H1 (cell line): Measurements from ENCODE around the gene BTBD8. TPM values are rescaled to one million over a fixed set of nuclear protein-coding genes. Genes with fewer than 3 reads are reported as not detected.

Experiments
- CTCF ChIA-PET: fragments of 300-600 bp; sonication (Branson Sonifier 250); formaldehyde crosslinking; loops from one replicate; lab custom pipeline; 2021; ENCODE audit not compliant: partially characterized antibody; lab: Charles Lee
- POLR2A ChIA-PET: fragments of 300-600 bp; sonication (Branson Sonifier 250); formaldehyde crosslinking; loops from one replicate; lab custom pipeline; 2021; ENCODE audit warnings: inconsistent platforms; ENCODE audit not compliant: partially characterized antibody; lab: Charles Lee
- DNase-seq, 2 experiments: peaks; one replicate each; pipeline versions ENCODE4 v3.0.0 to v3.0.0-alpha.2; 2010 to 2022; ENCODE audit warnings: low spot score in 2 of 2, low read depth in 1 of 2, mixed read lengths in 1 of 2
- FAIRE-seq: peaks from 2 replicates; lab custom pipeline; 2011; peaks lifted over from hg19 to GRCh38; lab: Jason Lieb, UNC
- H2AFZ ChIP-seq: 2 replicates; pipeline ENCODE4 v1.8.1; 2012; ENCODE audit warnings: low read length, inconsistent platforms
- H2AK5ac ChIP-seq: 2 replicates; pipeline ENCODE4 v1.6.1; 2013; ENCODE audit warnings: low read depth, low read length
- H2BK120ac ChIP-seq: replicated peaks from 2 replicates; pipeline ENCODE3; 2013; ENCODE audit warnings: low read depth, low read length, inconsistent platforms
- H2BK12ac ChIP-seq: 2 replicates; pipeline ENCODE4 v1.6.1; 2013; ENCODE audit warnings: low read depth, low read length
- H2BK15ac ChIP-seq: 2 replicates; pipeline ENCODE4 v1.6.1; 2013; ENCODE audit warnings: low read length
- H2BK20ac ChIP-seq: 2 replicates; pipeline ENCODE4 v1.6.1; 2013; ENCODE audit warnings: low read length
- H2BK5ac ChIP-seq: 2 replicates; pipeline ENCODE4 v1.6.1; 2013; ENCODE audit warnings: low read depth, low read length
- H3K14ac ChIP-seq: 2 replicates; pipeline ENCODE4 v1.6.1; 2013; ENCODE audit warnings: inconsistent platforms; ENCODE audit not compliant: insufficient read length
- H3K18ac ChIP-seq: 2 replicates; pipeline ENCODE4 v1.6.1; 2013; ENCODE audit warnings: low read length; ENCODE audit errors: extremely low read depth
- H3K23ac ChIP-seq: 2 replicates; pipeline ENCODE4 v1.6.1; 2013; ENCODE audit warnings: inconsistent platforms; ENCODE audit not compliant: insufficient read length
- H3K23me2 ChIP-seq: 2 replicates; pipeline ENCODE4 v1.6.1; 2013; ENCODE audit warnings: low read depth, low read length
- H3K27ac ChIP-seq: 2 replicates; pipeline ENCODE4 v1.6.1; 2011; ENCODE audit warnings: low read depth, low read length, inconsistent platforms
- H3K27me3 ChIP-seq, 4 experiments: replicated peaks in 1 of 4; 1 replicate in 1 of 4; 2 replicates in 3 of 4; pipeline versions ENCODE4 v1.6.1 to v1.8.1; 2011 to 2013; ENCODE audit warnings: low read length in 3 of 4, mild to moderate bottlenecking in 3 of 4, inconsistent platforms in 2 of 4, mixed read lengths in 2 of 4, moderate library complexity in 1 of 4; ENCODE audit not compliant: control insufficient read depth in 3 of 4, insufficient read depth in 3 of 4; ENCODE audit errors: extremely low read depth in 1 of 4
- H3K36me3 ChIP-seq, 4 experiments: 2 replicates each; pipeline versions ENCODE4 v1.6.1 to v1.8.1; 2011 to 2013; ENCODE audit warnings: mild to moderate bottlenecking in 4 of 4, low read length in 3 of 4, moderate library complexity in 2 of 4, control low read depth in 1 of 4, inconsistent platforms in 1 of 4; ENCODE audit not compliant: insufficient read depth in 4 of 4, control insufficient read depth in 2 of 4
- H3K4ac ChIP-seq: replicated peaks from 2 replicates; pipeline ENCODE3; 2013; ENCODE audit warnings: low read length, low read depth, mixed read lengths, inconsistent platforms; ENCODE audit not compliant: insufficient read length
- H3K4me1 ChIP-seq, 4 experiments: replicated peaks in 1 of 4; 1 replicate in 1 of 4; 2 replicates in 3 of 4; pipeline versions ENCODE4 v1.6.1 to v1.8.1; 2011 to 2013; ENCODE audit warnings: low read length in 3 of 4, inconsistent platforms in 2 of 4, mixed read lengths in 1 of 4; ENCODE audit not compliant: insufficient read depth in 4 of 4, control insufficient read depth in 3 of 4
- H3K4me2 ChIP-seq, 2 experiments: 2 replicates each; pipeline versions ENCODE4 v1.6.1 to v1.8.1; 2011 to 2013; ENCODE audit warnings: low read depth in 2 of 2, low read length in 2 of 2, control low read depth in 1 of 2, inconsistent platforms in 1 of 2, mild to moderate bottlenecking in 1 of 2; ENCODE audit not compliant: insufficient read depth in 1 of 2
- H3K4me3 ChIP-seq, 4 experiments: fragments of 200-600, 300-600 bp in 1 of 4; sonication (generic), shearing (Covaris generic), sonication (Bioruptor Twin) in 1 of 4; 2 replicates each; pipeline versions ENCODE4 v1.5.1 to v1.8.1; 2011 to 2016; ENCODE audit warnings: low read length in 4 of 4, low read depth in 3 of 4, control low read depth in 2 of 4, inconsistent platforms in 2 of 4, mild to moderate bottlenecking in 2 of 4, mixed read lengths in 1 of 4, moderate library complexity in 1 of 4; ENCODE audit not compliant: insufficient read depth in 2 of 4; ENCODE audit errors: extremely low read depth in 1 of 4
- H3K56ac ChIP-seq: replicated peaks from 2 replicates; pipeline ENCODE3; 2013; ENCODE audit warnings: low read depth, mild to moderate bottlenecking, mixed read lengths, low read length, inconsistent platforms; ENCODE audit not compliant: insufficient read length
- H3K79me1 ChIP-seq: 2 replicates; pipeline ENCODE4 v1.6.1; 2013; ENCODE audit warnings: low read depth, low read length, control low read depth
- H3K79me2 ChIP-seq, 2 experiments: 2 replicates each; pipeline versions ENCODE4 v1.6.1 to v1.8.1; 2012 to 2013; ENCODE audit warnings: low read length in 2 of 2, mild to moderate bottlenecking in 2 of 2, inconsistent platforms in 1 of 2; ENCODE audit not compliant: insufficient read depth in 2 of 2, control insufficient read depth in 1 of 2
- H3K9ac ChIP-seq, 4 experiments: replicated peaks in 1 of 4; 1 replicate in 1 of 4; 2 replicates in 3 of 4; pipeline versions ENCODE4 v1.6.1 to v1.8.1; 2011 to 2013; ENCODE audit warnings: low read depth in 3 of 4, low read length in 3 of 4, control low read depth in 2 of 4, mild to moderate bottlenecking in 2 of 4, moderate library complexity in 2 of 4, inconsistent platforms in 1 of 4; ENCODE audit errors: extremely low read depth in 1 of 4
- H3K9me3 ChIP-seq, 2 experiments: 2 replicates each; pipeline versions ENCODE4 v1.6.1 to v1.8.1; 2012 to 2013; ENCODE audit warnings: mild to moderate bottlenecking in 2 of 2, moderate library complexity in 2 of 2, control low read depth in 1 of 2, inconsistent platforms in 1 of 2, low read depth in 1 of 2, low read length in 1 of 2, mixed read lengths in 1 of 2; ENCODE audit not compliant: insufficient read depth in 2 of 2
- H4K20me1 ChIP-seq, 2 experiments: replicated peaks in 1 of 2; 2 replicates each; pipeline versions ENCODE3 to v1.8.1; 2011 to 2013; ENCODE audit warnings: inconsistent platforms in 2 of 2, low read length in 2 of 2, mild to moderate bottlenecking in 1 of 2; ENCODE audit not compliant: insufficient read depth in 2 of 2, control insufficient read depth in 1 of 2
- H4K5ac ChIP-seq: 2 replicates; pipeline ENCODE4 v1.6.1; 2013; ENCODE audit warnings: low read length, low read depth, mixed read lengths, inconsistent platforms; ENCODE audit not compliant: insufficient read length
- H4K8ac ChIP-seq: 2 replicates; pipeline ENCODE4 v1.8.0; 2013; ENCODE audit warnings: mild to moderate bottlenecking, moderate library complexity, low read length, inconsistent platforms; ENCODE audit not compliant: insufficient read depth; ENCODE audit errors: extremely low read depth
- H4K91ac ChIP-seq: replicated peaks from 2 replicates; pipeline ENCODE3; 2013; ENCODE audit warnings: low read length, mixed read lengths, inconsistent platforms; ENCODE audit not compliant: insufficient read length
- CBX5 ChIP-seq: fragments of 300-800, 300-1000 bp; sonication (generic); IDR thresholded peaks from 2 replicates; pipeline ENCODE4 v1.7.1; 2016; ENCODE audit warnings: antibody characterized with exemption, low read length, low read depth
- CTCF ChIP-seq, 3 experiments: IDR thresholded peaks; 1 replicate in 2 of 3; 2 replicates in 1 of 3; pipeline versions ENCODE4 v1.5.1 to v1.6.1; 2011; ENCODE audit warnings: low read length in 3 of 3, mild to moderate bottlenecking in 3 of 3, inconsistent platforms in 2 of 3, low read depth in 1 of 3, moderate library complexity in 1 of 3; ENCODE audit not compliant: insufficient read depth in 1 of 3; ENCODE audit errors: control extremely low read depth in 1 of 3
- POU5F1 ChIP-seq: IDR thresholded peaks from 2 replicates; pipeline ENCODE4 v1.6.1; 2011; ENCODE audit warnings: low read depth, mild to moderate bottlenecking, low read length, moderate library complexity
- WGBS, 2 experiments: shearing (Covaris generic) in 1 of 2; methylation state at CpG; one replicate each; pipeline versions ENCODE4 v1.1.6 to v1.1.7; 2013 to 2015; ENCODE audit warnings: low lambda C conversion rate in 2 of 2, mixed read lengths in 2 of 2, inconsistent platforms in 1 of 2, low coverage in 1 of 2, missing lambda C conversion rate in 1 of 2; ENCODE audit not compliant: insufficient replicate concordance in 2 of 2, insufficient coverage in 1 of 2, insufficient read length in 1 of 2; ENCODE audit errors: extremely low coverage in 1 of 2, missing lambda C conversion rate in 1 of 2; 5-methylcytosine and 5-hydroxymethylcytosine counted together
- polyA plus RNA-seq, 7 experiments: library from polyadenylated mRNA; depleted of rRNA in 3 of 7; stranded (reverse) in 5 of 7; unstranded in 2 of 7; fragments of >200 nt in 5 of 7; fragments of 200-250 nt in 2 of 7; gene quantifications; 1 replicate in 5 of 7; 2 replicates in 1 of 7; 4 replicates in 1 of 7; pipeline versions ENCODE4 v1.2.1 to v1.2.3, GENCODE V29; 2011 to 2013; ENCODE audit warnings: missing spikeins in 2 of 7, mixed read lengths in 2 of 7
- total RNA-seq: library from RNA; stranded (reverse); fragmentation: NEBNext Ultra II Directional; extraction: Animal tissue kit (Norgen Biotek cat#: 25700); gene quantifications from 2 replicates; pipeline ENCODE4 v1.2.1, GENCODE V29; 2021

BTBD8 gene
- total and polyA plus RNA-seq, 2 of the 8 experiments (the other 6 are each of a cell fraction or from before 2014, with no cell fraction given) = 0.44 to 2.5 TPM

- Histone ChIP-seq H3K9ac (no peak overlapping the region), H2BK120ac (no peak overlapping the region), H3K56ac (no peak overlapping the region), H3K79me2 (no peaks in the 10 kb centered on the region), H3K23ac (no peak overlapping the region), H2BK5ac (no peak overlapping the region), H3K4me2 (no peak overlapping the region), H3K14ac (no peak overlapping the region), H3K27me3 (no peaks in the 10 kb centered on the region), H3K27ac (no peak overlapping the region), H4K5ac (no peak overlapping the region), H2AFZ (no peak overlapping the region), H2BK15ac (no peak overlapping the region), H2AK5ac (no peak overlapping the region), H3K18ac (no peak overlapping the region), H3K79me1 (no peaks in the 10 kb centered on the region), H3K4ac (no peak overlapping the region), H3K4me3 (no peak overlapping the region), H4K20me1 (no peaks in the 10 kb centered on the region), H3K23me2 (0 out of 2 replicates have a peak, but pooled peaks cover 1% of the 10 kb centered on the region), H2BK20ac (no peak overlapping the region), H3K4me1 (no peaks in the 10 kb centered on the region), H4K91ac (no peak overlapping the region), H3K9me3 (peaks cover 15 to 21% of the 10 kb centered on the region in 2 experiments), H3K36me3 (peaks cover 0 to 7% (median 0%) of the 10 kb centered on the region in 4 experiments; a peak in 1 of 8 replicates), H2BK12ac (no peak overlapping the region), H4K8ac (no peak overlapping the region)
- TF ChIP-seq CTCF (IDR thresholded peaks at IDR 0.05; ENCODE audit: control extremely low read depth in 1 of 3, insufficient read depth in 1 of 3, low read depth in 1 of 3, low read length in 3 of 3) (no peak), POU5F1 (no peak), CBX5 (no peak)
- FAIRE-seq (no peak), DNase-seq (no peak)
- POLR2A ChIA-PET = no interaction called here
- WGBS, 2 experiments = 96% methylated on average over 4 of the region's 4 CpGs; no CpG with 5 or more reads in 1 of the 2 experiments
- CTCF ChIA-PET = interaction anchor here (1.0 to 1.1 kb wide), 3 partner anchors 11 to 16 kb away, joined by 3 read pairs; no protein-coding TSS in a partner anchor
These were observed 5.6 kb downstream of the BTBD8 start for GRCh38 chr1:92085727-92086126.
